Effector memory CD4-positive, alpha-beta T cell (primary cell): ENCODE data around the gene ZNF185.

Experiments
- DNase-seq, 3 donors: peaks; one replicate each; pipeline ENCODE4 v3.0.0-alpha.2; 2020
- H3K27ac ChIP-seq: 2 replicates; pipeline ENCODE4 v1.7.0; 2013; ENCODE audit warnings: mild to moderate bottlenecking, low read length, moderate library complexity; ENCODE audit not compliant: insufficient read depth, poor library complexity, severe bottlenecking
- H3K27me3 ChIP-seq: replicated peaks from 2 replicates; pipeline ENCODE4 v1.7.0; 2013; ENCODE audit warnings: mild to moderate bottlenecking, low read length; ENCODE audit not compliant: insufficient read depth, control insufficient read depth, poor library complexity, severe bottlenecking
- H3K36me3 ChIP-seq: 2 replicates; pipeline ENCODE4 v1.7.0; 2013; ENCODE audit warnings: mild to moderate bottlenecking, low read length, moderate library complexity; ENCODE audit not compliant: control insufficient read depth, insufficient read depth
- H3K4me1 ChIP-seq: 2 replicates; pipeline ENCODE4 v1.7.0; 2013; ENCODE audit warnings: low read length, mild to moderate bottlenecking; ENCODE audit not compliant: control insufficient read depth, insufficient read depth, poor library complexity, severe bottlenecking
- H3K4me3 ChIP-seq: 2 replicates; pipeline ENCODE4 v1.7.0; 2013; ENCODE audit warnings: low read length, low read depth, mild to moderate bottlenecking; ENCODE audit not compliant: insufficient read depth, poor library complexity, severe bottlenecking
- H3K9me3 ChIP-seq: 2 replicates; pipeline ENCODE4 v1.7.0; 2013; ENCODE audit warnings: mild to moderate bottlenecking, low read length, moderate library complexity; ENCODE audit not compliant: control insufficient read depth
- total RNA-seq, 3 donors: gene quantifications; one replicate each; lab custom pipeline; 2026; lab: John Stamatoyannopoulos, UW

Gene ZNF185
- 1.0 to 2.9 (median 1.7) reads per million in 3 donors for total RNA-seq

DNA sequence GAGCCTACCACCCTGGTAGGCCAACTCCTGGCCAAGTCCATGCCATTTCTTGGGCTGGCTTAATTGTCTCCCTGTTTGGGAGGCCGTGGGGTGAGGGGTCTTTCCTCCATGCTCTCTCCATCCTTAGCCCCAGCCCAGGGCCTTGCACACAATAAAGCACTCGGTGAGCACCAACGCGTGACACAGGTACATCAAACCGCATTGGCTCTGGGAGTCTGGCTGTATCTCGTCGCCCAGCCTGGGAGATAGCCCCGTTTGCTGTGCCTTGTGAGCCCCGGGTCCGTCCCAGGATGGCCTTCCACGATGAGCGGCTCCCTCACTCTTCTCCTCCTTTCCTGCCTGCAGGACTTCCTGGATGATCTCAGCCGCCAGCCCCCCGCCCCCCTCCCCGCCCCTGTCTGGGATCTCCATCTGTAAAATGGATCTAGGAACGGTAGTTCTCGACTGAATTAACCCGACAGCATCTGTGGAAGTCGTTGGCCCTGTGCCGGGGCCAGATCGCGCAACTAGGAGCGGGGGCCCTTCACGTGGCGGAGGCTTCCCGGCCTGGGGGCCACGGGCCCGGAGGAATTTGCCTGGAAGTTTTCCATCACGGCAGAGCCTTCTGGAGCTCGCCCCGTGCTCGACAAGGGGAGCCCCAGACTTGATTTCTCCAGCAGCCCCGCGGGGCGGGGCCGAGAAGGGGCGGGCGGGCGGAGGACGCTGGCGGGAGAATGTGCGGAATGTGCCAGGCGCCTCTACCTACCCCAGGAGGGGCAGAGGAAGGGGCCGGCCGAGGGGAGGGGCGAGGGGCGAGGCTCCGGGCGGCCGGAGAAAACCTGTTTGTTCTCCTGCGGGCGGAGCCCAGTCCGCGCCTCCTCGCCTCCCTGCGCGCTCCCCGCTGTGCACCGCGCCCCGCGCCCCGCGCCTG lies at the start of gene ZNF185:
Gene ZNF185 (plus strand): TSS at position 846 of the 910 bp plus-strand sequence. CDS start 16,423 bp downstream, outside the sequence.
- H3K36me3 ChIP-seq: no peaks in the 10 kb centered on the region
- no peak within 1 kb of the TSS for H3K4me3 ChIP-seq
- no peak for DNase-seq
- no peaks in the 10 kb centered on the region for H3K9me3 ChIP-seq
- no peaks in the 10 kb centered on the region for H3K4me1 ChIP-seq
- H3K27ac ChIP-seq: no peak within 1 kb of the TSS
- H3K27me3 ChIP-seq: peaks cover 4% of the 10 kb centered on the region

DNA sequence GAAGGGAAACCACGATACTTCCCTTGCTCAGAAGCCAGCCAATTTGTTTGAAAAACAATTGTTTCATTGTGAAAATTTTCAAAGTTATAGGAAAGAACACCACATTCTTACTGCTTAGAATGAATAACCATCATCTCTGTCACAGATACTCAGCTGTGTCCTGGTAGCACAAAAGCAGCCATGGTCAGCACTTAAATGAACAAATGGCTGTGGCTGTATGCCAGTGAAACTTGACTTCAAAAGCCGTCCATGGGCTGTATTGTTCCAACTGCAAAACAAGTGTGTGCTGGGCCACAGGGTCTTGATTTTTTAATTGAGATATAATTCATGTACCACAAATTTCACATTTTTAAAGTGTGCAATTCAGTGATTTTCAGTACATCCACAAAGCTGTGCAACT lies 47.4 kb upstream of the ZNF185 start:
- H3K4me3 ChIP-seq: no peak overlapping the region
- H3K36me3 ChIP-seq: no peaks in the 10 kb centered on the region
- H3K27ac ChIP-seq: no peak overlapping the region
- no peaks in the 10 kb centered on the region for H3K9me3 ChIP-seq
- H3K27me3 ChIP-seq: no peaks in the 10 kb centered on the region
- DNase-seq: no peak
- no peaks in the 10 kb centered on the region for H3K4me1 ChIP-seq

DNA sequence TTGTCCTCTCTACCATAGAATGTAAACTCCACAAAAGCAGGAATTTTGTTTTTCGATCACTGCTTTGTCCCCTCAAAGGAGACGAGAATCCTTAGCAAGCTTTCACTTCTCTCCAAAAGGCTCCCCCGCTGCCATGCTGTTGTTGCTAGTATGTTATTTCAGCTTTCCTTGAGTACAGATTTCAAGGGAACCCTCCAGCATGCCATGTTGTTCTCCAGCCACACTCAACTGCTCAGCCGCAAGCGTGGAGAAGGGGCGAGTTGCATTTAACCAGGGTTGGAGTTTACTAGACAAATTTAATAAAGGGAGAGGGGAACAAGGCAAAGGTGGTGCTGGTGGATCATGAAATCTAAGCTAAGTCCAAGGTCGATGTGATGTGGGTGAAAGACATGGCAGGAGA lies 43.9 kb upstream of the ZNF185 start:
- Histone ChIP-seq H3K4me3 (no peak overlapping the region), H3K36me3 (no peaks in the 10 kb centered on the region), H3K27me3 (no peaks in the 10 kb centered on the region), H3K27ac (no peak overlapping the region), H3K4me1 (no peaks in the 10 kb centered on the region), H3K9me3 (no peaks in the 10 kb centered on the region)
- no peak for DNase-seq

DNA sequence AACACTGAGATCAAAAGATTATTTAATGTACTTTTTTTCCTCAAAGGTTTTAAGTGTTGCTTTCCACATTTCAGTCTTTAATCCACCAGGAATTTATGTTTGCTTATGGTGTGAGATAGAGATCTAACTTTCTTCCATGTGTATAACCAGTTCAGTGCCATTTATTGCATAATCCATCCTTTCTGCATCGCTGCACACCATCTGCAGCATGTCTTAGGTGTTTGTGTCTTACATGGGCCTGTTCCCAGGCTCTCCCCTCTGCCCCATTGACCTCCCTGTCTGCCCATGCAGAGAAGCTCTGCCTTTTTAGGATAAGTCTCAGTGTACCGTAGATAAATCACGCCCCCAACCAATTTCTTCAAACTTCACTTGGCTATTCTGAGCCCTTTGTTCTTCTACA lies 36.8 kb upstream of the ZNF185 start:
- H3K36me3 ChIP-seq: peaks cover 5% of the 10 kb centered on the region
- DNase-seq: no peak
- no peaks in the 10 kb centered on the region for H3K9me3 ChIP-seq
- no peaks in the 10 kb centered on the region for H3K4me1 ChIP-seq
- no peaks in the 10 kb centered on the region for H3K27me3 ChIP-seq
- H3K27ac ChIP-seq: no peak overlapping the region
- H3K4me3 ChIP-seq: no peak overlapping the region

DNA sequence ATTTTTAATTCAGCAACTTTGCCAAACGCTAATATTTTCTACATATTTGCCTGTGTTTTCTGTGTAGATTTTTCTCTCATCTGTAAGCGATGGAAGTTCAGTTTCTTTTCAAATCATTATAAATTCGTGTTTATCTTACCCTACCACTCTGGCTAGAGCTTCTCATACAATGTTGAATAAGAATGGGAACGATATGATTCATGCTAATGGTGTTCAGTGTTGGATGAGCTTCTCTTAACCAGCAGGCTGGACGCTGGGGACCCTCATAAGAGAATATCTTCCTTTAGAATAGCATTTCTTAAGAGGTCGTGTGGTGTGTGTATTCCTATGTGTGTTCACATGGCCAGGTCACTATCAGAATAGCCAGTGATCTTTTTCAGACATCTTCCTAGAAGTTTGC lies 36.0 kb upstream of the ZNF185 start:
- Histone ChIP-seq H3K4me3 (no peak overlapping the region), H3K27me3 (no peaks in the 10 kb centered on the region), H3K27ac (no peak overlapping the region), H3K36me3 (peaks cover 5% of the 10 kb centered on the region), H3K9me3 (no peaks in the 10 kb centered on the region), H3K4me1 (no peaks in the 10 kb centered on the region)
- DNase-seq: no peak

DNA sequence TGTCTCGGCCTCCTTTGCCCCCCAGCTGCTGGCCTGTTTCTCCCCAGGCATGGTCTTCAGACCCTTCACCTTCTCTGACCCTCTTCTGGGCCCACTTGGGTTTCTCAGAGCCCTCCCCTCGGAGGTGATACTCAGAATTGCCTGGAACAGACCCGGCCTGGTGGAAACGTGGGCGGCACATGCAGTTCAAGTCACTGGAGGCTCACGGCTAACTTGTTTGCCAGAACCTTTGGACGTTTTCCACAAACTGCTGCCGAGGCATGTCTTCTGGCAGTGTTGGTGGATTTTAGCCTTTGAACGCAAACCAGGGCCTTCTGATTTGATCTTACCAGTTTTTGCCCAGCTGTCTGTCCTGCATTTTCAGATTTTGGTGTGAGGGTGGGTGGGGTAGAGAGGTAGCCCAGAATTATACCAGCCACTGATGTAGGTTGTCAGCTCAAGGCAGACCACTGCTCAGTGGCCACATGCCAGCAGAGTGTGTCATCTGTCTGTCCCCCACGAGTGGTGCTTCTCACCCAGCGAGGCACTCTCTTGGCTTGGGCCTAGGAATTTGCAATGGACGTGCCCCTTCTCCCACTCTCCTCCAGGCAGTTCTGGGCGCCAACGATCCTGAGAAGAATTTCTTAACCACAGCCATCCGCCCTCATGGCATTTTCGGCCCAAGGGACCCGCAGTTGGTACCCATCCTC lies 32.5 kb upstream of the ZNF185 start:
- Histone ChIP-seq H3K27ac (no peak overlapping the region), H3K27me3 (no peaks in the 10 kb centered on the region), H3K36me3 (peaks cover 6% of the 10 kb centered on the region), H3K9me3 (no peaks in the 10 kb centered on the region), H3K4me3 (no peak overlapping the region), H3K4me1 (no peaks in the 10 kb centered on the region)
- DNase-seq: no peak

DNA sequence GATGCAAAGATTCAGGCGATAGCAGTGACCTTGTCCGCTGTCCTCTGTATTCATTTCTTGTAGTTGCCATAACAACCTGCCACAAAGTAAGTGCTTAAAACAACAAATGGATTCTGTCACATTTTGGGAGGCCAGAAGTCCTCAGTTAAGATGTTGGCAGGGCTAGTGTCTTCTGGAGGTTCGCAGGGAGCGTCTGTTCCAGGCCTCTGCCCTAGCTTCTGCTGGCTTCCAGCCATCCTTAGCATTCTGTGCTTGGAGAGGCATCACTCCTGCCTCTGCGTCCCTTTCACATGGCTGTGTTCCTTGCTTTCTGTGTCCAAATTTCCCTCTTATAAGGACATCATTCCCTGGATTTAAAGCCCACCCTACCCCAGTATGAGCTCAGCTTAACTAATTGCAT lies 31.5 kb upstream of the ZNF185 start:
- Histone ChIP-seq H3K9me3 (no peaks in the 10 kb centered on the region), H3K27me3 (no peaks in the 10 kb centered on the region), H3K36me3 (peaks cover 6% of the 10 kb centered on the region), H3K4me1 (no peaks in the 10 kb centered on the region), H3K4me3 (no peak overlapping the region), H3K27ac (no peak overlapping the region)
- DNase-seq: no peak

DNA sequence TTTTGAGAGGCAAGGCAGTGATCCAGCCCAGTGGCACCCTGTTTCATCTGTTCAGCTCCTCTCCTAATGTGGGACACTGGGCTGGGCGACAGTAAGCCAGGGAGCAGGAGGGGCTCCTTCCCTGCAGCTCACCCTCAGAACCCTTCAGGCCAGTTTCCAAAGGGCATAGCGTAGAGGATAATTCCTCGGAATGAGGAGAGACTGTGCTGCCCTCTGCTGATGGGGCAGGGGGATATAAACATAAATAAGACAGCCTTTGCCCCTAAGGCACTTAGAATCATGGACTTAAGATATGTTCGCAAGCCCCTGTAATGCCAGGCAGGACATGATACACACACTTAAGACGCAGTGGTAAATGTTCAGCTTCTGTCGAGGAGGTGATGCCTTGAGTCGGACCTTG lies 27.9 kb upstream of the ZNF185 start:
- Histone ChIP-seq H3K9me3 (no peaks in the 10 kb centered on the region), H3K4me3 (no peak overlapping the region), H3K4me1 (no peaks in the 10 kb centered on the region), H3K36me3 (peaks cover 4% of the 10 kb centered on the region), H3K27ac (no peak overlapping the region), H3K27me3 (no peaks in the 10 kb centered on the region)
- DNase-seq: no peak

DNA sequence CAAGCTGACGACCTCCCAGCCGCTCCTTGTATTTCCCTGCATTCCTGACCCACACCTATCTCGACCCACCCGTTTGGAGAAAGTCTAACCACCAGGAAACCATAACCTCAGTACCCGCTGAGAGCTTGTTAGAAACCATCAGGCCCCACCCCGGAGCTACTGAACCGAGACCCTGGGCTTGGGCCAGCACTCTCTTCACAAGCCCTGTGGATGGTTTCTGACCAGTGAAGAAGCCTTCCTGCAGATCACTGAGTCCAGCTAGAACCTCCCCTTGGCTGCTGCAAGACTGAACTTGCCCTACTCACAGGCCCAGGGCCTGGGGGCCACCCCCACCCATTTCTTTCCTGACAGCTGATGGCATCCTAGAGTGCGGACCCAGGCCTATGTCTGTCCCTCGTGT lies 26.6 kb upstream of the ZNF185 start:
- no peaks in the 10 kb centered on the region for H3K27me3 ChIP-seq
- no peaks in the 10 kb centered on the region for H3K9me3 ChIP-seq
- H3K4me3 ChIP-seq: no peak overlapping the region
- no peak overlapping the region for H3K27ac ChIP-seq
- no peak for DNase-seq
- H3K4me1 ChIP-seq: no peaks in the 10 kb centered on the region
- peaks cover 4% of the 10 kb centered on the region for H3K36me3 ChIP-seq

DNA sequence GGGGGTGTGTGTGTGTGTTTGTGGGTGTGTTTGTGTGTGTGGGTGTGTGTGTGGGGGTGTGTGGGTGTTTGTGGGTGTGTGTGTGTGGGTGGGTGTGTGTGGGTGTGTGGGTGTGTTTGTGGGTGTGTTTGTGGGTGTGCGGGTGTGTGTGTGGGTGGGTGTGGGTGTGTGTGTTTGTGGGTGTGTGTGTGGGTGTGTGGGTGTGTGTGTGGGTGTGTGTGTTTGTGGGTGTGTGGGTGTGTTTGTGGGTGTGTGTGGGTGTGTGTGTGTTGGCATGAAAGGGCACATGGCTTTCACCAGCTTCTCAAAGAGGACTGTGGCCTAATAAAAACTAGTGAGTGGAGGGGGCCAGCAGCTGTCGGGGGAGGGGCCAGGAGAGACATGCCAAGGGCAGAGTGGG lies 25.3 kb upstream of the ZNF185 start:
- H3K27me3 ChIP-seq: no peaks in the 10 kb centered on the region
- no peaks in the 10 kb centered on the region for H3K4me1 ChIP-seq
- no peak overlapping the region for H3K4me3 ChIP-seq
- no peak overlapping the region for H3K27ac ChIP-seq
- no peaks in the 10 kb centered on the region for H3K9me3 ChIP-seq
- no peak for DNase-seq
- H3K36me3 ChIP-seq: peaks cover 4% of the 10 kb centered on the region
